Activated CD8-positive, alpha-beta memory T cell treated with anti-CD3 and anti-CD28 coated beads for 1 hour (primary cell): ENCODE measurements around the gene SH3BGRL2.
A peak's percentile ranks its signal among the peaks of the same experiment; 100 is the strongest.

ENCODE experiments used
- DNase-seq, 2 donors: peaks; one replicate each; pipeline ENCODE4 v3.0.0-alpha.2; 2020; ENCODE audit warnings: low read depth in 1 of 2; ENCODE audit errors: extremely low read depth in 1 of 2

SH3BGRL2 gene

DNA sequence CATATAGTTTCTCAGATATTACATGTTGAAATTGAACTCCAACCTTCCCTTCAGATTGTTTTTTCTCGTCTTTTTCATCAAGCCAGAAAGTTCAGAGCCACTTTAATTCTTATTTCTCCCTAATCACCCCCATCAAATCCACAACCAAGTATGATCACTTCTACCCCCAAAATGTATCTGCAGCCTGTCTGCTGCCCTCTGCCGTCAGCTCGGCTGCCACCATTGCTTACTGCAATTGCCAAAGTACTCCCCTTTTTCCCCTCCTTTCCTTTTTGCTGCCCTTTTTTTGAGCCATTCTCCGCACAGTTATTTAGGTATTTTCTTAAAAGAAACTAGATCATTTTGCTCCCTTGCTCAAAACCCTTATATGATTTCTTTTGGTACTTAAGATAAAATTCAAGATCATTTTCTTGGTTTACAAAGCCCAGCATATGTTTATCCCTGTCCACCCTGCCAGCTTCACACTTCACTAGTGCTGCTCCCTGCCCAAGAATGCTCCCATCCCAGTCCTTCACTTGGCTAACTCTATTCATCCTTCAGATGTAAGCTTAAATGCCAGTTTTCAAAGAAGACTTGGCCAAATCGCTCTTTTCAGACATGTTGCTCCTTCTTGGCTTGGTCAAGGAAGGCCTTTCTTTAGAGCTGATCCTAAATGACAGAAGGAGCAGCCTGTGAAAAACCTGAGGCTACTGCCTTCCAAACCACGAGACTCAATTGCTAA lies 63.7 kb downstream of the SH3BGRL2 start:
- no peak for DNase-seq

DNA sequence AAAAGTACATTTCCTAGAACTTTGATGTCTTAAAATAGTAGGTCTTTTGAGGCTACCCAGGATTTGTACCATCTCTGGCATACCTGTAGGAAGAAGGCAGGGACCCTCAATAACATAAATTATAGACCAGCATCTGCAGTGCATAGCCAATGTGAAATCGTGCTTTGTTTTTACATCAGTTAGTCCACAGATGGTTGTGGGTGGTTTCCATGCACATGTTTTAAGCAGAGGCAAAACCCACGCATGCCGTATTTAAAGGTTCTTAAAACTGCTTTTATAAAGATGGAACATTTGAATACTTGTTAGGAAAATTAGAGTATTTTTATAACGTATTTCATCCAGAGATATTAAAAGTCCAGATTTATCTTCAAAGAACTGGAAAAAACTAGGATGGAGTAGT lies 66.3 kb downstream of the SH3BGRL2 start:
- no peak for DNase-seq

DNA sequence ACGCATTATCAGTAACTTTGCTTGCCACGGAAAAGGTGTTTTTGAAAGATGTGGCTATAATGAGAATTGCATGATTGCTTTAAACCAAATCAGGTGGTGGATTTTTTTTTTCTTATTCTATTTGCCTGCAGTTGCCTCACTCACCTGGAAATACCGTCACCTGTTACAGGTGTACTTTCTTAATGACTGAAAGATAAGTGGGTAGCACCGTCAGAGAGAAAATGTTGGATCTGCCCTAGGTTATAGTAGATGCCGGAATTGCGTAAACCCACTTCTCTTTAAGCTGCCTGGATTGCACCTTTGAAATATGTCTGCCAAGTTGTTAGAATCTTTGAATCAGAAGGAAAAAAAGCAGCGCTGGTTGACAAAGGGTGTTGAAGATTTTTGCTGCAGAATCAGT lies 68.5 kb downstream of the SH3BGRL2 start:
- DNase-seq: no peak

DNA sequence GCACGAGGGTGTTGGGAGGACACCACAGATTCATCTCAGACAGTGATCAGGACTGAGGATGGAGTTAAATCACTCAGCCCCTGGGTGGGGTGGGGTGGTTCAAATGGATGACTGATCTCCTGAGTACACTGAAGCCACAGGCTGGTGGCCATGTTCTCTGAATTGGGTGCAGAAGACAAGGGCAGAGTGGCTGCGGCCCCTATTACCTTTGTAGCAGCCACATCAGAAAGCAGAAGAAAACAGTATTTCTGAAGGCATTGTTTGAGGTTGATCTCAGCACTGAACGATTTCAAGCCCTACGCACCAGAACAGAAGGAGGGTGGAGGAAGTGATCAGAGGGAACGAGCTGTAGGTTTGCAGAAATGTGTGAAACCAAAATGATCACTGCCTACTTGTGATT lies 71.6 kb downstream of the SH3BGRL2 start:
- DNase-seq: peak in 1 of 2 donors; percentile 13

DNA sequence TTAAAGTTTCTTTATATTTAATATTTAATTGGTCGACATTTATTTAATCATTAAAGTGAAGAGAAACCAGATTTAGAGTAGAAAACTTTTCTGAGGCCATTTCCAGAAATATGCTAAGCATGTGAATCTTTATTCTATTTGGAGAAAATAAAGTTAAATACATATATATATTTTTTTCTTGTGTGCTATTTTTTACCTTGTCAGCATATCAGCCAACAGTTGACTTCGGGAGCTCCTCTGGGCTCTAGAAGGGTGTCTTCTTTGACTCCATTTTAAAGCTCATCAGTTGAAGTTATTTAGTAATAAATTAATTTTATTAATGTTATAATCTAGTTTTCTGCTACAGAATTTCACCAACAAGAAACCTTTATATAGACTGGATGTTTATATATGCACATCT lies 73.1 kb downstream of the SH3BGRL2 start:
- DNase-seq: no peak

DNA sequence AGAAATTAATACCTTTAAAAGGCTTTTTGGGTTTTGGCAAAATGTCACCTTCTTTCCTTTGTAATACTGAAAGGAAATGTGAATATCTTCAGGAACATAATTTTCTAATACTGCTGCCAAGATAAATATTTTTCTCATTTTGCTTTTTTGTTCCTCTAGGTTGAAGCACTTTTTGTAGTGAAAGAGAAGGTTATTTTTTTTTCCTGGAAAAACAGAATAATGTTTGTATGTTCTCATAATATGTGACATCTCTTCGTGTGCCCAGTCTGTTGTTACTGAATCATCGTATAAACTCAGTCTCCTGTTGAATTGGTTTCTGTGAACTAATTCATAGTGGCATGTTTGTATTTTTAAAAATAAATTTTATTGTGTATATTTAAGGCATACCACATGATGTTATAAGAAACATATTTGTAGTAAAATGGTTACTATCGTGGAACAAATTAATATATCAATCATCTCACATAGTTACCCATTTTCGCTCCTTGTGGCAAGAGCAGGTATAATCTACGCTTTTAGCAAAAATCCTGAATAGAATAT lies 74.4 kb downstream of the SH3BGRL2 start:
- DNase-seq: no peak

DNA sequence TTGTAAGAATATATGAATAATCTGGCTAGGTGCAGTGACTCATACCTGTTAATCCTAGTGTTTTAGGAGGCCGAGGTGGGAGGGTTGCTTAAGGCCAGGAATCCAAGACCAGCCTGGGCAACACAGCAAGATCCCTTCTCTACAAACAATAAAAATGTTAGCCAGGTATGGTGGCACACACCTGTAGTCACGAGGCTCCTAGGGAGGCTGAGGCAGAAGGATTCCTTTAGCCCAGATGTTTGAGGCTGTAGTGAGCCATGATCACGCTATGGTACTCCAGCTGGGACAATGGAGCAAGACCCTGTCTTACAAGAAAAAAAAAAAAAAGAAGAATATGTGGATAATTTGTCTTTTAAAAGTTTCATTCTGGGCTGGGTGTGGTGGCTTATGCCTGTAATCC lies 75.4 kb downstream of the SH3BGRL2 start:
- DNase-seq: no peak

DNA sequence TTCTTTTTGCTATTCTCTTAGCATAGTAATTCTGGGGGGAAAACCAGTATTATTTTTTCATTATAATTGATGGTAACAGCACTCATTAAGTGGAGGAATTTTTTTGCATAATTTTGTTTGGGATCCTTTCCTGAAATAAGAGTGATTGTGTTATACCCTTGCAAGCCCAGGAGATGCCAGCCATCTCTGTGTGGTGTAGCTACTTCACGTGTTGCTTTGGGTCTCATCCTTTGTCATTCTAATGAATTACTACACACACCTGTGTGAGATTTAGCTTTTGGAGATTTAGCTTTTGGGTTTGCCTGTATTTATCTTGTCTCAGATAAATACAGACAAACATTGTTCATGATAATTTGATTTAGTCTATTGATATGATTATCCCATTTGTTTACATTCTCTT lies 76.5 kb downstream of the SH3BGRL2 start:
- no peak for DNase-seq

DNA sequence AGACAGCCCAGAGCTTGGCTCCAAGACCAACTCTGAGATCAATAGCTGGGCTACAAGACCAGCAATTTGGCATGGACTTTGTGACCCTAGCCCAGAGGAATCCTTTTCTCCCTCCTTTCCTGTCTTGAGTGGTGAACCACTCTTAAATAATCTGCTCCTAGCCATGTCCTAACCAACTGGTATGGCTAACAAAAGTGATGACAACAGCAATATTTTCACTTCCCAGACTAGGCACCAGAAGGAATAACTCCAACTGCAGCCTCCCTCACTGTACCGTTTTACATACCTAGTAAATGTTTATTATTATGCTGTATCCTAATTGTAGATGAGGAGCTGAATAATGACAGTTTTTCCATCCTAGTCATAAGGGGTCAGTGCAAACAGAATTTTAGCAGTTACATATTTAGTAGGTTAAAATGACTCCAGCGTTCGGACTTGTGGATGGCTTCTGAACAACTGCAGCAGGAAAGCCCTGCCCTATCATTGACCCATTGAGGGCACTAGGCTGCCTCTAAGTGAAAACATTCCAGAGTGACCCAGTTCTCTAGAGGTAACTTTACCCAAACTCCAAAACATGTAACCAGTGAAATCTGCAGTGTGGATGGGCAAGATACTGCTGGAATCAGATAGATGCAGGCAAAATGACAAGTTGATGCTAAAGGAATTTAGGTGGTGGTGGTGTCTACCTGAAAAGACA lies 77.1 kb downstream of the SH3BGRL2 start:
- no peak for DNase-seq

DNA sequence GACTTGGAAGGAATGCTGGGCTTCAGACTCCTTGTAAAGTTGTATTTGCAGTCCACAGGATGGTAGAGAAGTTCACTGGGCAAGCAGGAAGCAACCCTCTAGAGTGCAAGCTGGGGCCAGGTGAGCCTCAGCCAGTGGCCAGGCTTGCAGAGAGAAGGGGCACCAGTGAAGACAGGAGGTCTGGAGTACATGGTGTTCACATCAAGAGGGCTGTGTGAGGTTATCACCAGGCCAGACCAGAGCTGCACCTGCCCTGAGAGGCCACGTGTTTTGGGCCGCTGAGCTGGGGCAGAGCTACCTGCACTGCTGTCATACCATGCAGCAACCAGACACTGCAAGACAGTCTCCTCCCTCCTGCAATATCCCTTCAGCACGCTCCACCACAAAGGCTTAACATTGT lies 79.0 kb downstream of the SH3BGRL2 start:
- no peak for DNase-seq

DNA sequence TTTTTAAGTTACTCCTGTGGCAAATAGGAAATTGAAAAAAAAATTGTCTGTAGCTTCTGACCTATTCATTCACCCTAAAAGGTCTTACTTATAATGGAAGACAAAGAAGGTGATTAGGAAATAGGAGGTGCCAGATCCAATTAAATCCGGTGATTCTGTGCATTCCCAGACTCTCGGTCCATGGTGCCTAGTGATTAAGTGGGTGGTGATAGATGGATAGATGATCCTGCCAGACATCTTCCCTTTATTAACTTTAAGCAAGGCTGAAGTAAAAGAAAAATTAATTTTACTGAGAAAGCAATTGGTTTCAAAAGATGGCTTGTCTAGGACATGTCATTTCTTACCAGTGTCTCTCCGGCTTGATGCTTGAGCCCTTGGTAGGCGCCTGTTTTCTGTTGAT lies 80.0 kb downstream of the SH3BGRL2 start:
- DNase-seq: no peak

DNA sequence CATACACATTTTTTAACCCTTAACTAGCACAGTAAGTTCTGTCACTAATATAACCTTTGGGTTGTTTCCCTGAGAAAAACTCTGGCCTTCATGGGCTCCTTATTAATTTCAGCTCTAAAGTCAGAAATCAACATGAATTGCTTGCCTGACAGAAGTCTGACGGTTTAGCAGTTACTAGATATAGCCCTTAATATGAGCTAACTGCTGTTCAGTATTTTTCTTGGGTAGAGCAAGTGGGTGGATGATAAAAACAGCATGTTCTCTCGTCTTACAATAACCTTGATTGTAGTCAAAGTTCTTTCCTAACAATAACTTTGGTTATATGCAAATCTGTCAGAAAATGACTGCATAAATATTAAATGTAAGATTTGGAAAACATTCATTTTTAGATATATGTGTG lies 81.0 kb downstream of the SH3BGRL2 start:
- DNase-seq: no peak

DNA sequence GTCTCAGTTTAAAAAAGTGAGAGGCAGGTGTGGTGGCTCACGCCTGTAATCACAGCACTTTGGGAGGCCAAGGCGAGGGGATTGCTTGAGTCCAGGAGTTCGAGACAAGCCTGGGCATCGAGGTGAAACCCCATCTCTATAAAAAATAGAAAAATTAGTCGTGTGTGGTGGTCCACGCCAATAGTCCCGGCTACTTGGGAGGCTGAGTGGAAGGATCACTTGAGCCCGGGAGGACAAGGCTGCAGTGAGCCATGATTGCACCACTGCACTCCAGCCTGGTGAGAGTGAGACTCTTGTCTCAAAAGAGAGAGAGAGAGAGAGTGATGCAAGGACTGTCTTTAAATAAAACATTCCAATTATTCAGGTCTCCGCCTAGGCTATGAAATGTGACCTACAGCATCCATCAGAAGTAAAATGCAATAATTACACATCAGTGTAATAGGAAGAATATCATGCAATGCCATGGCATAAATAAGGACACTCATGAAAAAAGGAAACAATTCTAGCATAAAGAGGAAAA lies 81.5 kb downstream of the SH3BGRL2 start:
- DNase-seq: no peak

DNA sequence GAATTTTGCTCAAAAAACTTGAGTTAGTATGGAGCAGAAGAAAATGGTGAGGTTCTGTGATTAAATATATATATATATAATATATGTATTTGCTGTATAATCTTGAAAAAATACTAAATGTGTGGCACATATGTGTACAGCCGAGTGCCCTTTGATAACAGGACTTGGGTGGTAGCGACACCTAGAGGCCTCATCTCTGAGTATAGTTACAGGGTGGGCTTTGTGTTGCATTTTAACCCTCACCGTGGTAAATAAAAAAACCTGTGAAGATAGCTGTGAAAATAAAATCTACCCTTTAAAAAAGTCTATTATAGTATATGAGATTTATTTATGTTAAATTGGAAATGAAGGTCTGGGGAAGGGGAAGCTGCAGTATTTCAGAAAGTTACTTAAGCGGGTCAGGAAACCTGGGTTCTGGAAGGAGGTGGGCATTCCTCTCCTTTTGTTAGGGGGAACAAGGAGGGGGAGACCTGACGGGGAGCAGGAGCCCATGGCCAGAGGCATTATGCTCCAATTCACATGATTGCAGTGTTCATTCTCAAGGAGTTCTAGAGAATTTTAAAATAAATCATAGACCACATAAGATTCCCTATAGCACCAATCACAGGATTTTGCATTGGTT lies 82.7 kb downstream of the SH3BGRL2 start:
- peak; percentile 18 to 30 for DNase-seq

DNA sequence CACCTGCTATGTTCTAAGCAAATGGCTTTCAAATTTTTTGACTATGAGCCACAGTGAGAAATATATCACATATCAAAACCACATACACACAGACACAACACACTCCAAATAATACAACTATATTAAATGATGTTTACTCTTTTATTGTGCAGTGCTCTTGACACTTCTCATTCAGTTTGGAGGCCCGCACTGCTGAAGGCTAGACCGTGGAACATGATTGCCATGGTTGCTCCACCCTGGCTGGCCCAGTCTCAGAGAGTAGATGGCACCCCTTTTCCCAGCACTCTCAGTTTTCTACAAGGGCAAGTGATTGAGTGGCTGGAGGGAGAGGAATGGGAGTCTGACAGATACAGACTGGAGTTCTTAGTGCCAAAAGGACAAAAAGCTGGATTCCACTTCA lies 86.9 kb downstream of the SH3BGRL2 start:
- DNase-seq: no peak

DNA sequence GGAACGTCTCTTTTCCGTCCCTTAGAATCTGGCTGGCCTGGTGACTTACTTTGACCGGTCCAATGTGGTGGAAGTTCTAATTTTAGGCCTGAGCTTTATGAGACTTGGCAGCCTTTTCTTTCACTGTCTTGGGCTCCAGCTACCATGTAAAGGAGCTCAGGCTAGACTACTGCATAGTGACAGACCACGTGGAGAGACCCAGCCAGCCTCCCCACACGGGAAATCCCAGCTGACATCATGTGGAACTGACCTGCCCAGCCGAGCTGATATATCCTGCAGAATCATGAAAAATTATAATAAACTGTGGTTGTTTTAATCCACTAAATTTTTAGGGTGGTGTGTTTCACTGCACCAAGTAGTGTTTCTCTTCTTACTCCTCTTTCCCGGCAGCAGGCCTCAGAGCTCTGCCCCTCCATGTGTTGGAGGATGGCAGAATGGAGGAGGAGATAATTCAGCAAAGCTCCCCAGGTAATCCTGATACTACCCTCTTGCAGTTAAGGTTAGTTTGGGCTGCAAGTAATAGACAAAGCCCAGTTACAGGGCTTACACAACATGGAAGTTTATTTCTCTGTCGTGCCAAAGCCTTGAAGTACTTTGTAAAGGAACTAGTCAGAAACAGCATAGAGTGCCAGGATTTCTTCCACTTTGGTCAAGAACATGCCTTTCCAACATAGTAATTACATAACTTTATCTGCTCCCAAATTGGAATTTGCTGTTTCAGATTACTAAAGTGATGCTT lies 87.5 kb downstream of the SH3BGRL2 start:
- DNase-seq: no peak

DNA sequence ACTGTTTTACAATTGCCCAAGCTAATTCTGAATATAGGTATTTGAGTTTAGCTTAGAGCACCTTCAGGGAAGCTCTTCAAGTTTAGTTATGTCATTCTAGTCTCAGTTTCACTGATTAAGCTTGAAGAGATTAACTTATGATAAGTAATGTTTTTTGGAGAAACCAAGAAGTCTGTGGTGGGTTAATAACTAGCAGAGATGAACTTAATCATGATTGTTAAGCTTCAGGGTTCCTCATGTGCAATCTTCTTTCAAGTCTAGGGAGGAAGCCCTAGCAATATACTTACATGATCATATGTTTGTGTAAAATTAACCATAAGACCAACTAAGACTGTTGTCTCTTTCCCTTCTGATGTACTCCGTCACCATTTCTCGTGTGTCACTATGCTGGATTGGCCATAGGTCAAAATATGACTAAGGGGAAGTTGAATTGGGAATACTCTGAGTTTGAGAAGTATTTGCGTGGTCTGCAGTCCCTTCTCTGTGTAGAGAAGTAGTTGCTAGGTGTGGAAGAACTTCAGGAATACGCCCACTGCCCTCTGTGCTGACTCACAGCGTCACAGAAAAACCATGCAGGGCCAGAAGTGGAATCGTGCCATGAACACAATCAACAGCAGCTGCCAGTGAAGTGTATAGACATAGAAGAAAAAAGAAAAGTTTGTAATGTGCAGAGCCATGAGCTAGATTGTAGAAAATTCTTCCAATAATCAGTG lies 88.3 kb downstream of the SH3BGRL2 start:
- DNase-seq: no peak

DNA sequence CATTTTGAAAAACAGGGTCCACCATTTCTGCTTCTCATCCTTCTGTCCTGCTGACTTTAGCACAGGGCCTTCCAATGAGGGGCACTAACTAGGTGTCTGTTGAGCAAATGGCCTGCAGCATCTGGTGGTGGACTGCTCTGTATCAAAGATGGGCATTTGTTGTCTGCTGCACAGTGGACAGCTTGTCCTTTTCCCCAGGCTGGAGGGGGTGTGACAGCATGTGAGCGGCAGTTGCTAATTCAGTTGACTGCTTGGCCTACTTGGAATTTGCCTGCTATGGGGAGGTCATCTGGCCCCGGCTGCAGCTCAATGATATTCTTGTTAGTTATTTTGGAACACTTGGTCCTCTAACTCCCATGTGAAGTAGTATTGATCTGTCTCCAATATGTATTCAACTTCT lies 93.7 kb downstream of the SH3BGRL2 start:
- no peak for DNase-seq

DNA sequence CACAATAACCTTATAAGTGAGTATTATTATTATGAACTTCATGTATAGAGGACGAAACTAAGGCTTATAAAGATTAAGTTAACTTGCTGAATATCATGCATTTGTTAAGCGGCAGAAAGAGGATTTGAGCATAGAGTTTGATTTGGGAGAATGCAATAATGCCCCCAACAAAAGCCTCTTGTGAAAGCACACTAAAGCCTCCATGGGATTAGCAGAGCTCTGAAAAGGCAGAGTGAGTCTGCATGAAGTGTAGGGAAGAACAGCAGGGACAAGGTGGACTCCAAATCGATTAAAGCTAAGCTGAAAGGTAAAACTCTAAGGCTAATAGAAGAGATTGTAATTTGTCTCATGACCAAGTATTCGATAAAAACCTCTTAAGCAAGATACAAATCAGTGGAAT lies 100.3 kb downstream of the SH3BGRL2 start:
- no peak for DNase-seq

DNA sequence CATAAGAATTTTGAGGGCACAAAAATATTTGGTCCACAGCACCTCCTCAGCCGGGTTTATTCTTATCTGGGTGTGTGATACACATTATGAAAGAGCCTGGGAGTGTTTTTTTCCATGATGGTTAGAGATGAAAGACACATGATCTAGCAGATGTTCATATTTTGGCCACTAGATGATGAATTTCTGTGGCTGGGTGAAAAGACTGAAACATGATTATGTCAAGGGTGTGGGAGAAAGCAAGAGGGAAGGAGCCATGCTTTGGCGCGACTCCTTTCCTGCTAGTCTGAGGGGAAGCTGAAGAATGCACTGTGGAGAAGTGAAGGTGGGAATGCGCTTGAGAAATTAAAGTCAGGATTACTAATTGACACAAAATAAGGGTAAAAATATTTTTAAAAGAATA lies 102.3 kb downstream of the SH3BGRL2 start:
- no peak for DNase-seq
